GM12872 (cell line): ENCODE data around the gene GDA.

Source experiments
- TF ChIP-seq, protein P1 (sequence below): IDR thresholded peaks from 3 replicates; pipeline ENCODE4 v1.5.1; 2011; ENCODE audit warnings: low read depth, mild to moderate bottlenecking, low read length, moderate library complexity; ENCODE audit not compliant: insufficient read depth

GDA gene

DNA sequence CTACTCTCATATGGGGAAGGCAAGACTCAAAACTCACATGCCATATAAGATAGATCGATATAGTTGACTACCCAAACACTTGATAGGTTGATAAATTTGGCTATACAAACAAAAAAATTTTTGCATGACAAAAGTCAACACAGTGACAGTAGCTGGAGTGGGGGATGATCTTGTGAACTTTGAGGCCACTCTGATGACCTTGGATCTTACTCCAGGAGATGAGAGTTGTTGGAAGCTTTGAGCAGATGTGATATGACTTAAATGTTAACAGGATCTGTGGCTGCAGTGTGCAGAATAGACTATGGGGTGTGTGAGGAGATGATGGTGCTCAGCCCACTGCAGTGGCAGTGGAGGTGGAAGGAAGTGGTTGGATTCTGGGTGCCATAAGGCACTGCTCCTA lies 114.3 kb downstream of the GDA start:
- TF ChIP-seq, protein P1, sequence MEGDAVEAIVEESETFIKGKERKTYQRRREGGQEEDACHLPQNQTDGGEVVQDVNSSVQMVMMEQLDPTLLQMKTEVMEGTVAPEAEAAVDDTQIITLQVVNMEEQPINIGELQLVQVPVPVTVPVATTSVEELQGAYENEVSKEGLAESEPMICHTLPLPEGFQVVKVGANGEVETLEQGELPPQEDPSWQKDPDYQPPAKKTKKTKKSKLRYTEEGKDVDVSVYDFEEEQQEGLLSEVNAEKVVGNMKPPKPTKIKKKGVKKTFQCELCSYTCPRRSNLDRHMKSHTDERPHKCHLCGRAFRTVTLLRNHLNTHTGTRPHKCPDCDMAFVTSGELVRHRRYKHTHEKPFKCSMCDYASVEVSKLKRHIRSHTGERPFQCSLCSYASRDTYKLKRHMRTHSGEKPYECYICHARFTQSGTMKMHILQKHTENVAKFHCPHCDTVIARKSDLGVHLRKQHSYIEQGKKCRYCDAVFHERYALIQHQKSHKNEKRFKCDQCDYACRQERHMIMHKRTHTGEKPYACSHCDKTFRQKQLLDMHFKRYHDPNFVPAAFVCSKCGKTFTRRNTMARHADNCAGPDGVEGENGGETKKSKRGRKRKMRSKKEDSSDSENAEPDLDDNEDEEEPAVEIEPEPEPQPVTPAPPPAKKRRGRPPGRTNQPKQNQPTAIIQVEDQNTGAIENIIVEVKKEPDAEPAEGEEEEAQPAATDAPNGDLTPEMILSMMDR: no peak

DNA sequence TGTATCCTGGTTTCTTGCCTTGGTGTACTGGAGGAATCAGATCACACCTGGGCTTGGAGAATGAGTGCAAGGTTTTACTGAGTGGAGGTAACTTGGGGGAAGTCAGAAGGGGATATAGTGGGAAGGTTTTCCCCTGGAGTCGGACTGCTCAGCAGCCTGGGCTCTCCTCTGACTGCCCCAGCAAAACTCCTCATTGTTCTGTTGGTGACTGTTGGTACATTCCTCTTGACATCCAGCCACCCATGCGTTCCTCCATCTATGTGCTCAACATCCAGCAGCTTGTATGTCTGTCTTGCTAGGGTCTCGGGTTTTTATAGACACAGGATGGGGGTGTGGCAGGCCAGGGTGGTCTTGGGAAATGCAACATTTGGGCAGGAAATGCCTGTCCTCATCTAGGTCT lies 119.7 kb downstream of the GDA start:
- TF ChIP-seq, protein P1: no peak

DNA sequence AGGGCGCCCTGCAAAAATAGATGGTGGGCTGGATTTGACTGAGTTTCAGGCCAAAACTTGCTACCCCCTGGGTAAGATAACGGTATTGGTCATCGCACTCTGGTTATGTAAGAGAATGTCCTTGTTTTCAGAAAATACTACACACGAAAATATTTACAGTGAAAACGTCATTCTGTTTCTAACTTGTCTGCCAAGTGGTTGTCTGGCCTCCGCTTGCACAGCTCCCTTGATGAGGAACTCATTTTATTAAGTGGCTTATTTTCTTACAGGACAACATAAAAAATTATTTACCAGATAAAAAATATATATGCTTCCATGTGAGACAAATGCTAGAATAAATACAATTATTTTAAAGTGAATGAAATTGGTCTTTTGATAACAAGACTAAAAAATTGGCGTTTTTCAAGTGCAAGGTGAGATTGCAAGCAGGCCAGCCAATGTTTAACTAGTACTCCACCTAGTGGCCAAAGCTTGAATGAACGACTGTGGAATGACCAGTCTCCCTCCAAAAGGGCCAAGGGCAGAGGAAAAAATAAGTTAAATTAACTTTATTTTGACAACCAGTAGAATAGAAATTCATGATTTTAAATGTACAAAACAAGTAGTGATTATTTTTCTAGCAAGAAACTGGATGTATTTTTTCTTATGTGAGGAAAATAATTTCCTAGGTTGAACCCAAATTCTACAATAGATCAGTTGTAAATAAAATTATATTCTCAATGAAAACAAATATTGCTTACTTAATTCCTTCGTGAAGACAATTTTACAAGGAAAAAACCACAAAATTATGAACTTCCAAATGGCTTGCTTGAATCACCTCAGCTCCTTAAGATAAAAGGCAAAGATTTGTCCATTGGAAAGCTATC lies 122.6 kb downstream of the GDA start:
- TF ChIP-seq, protein P1: peak; percentile 71

DNA sequence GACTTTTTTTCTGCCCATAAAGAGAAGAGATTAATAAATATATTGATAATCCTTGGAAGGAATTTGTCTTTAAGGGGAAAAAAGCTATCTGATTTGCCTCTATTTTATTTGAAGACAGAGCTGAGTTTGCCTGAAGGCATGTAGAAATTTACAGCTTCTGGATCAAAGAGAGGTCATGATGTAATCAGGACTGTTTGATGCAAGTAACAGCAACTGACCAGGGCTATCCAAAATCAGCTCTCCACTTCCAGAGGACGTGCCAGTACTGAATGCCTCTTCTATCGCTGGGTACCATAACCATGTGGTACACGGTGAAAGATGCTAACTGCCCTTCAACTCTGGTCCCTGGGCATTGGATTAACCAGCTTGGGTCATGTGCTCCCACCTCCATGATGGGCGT lies 125.2 kb downstream of the GDA start:
- TF ChIP-seq, protein P1: no peak

DNA sequence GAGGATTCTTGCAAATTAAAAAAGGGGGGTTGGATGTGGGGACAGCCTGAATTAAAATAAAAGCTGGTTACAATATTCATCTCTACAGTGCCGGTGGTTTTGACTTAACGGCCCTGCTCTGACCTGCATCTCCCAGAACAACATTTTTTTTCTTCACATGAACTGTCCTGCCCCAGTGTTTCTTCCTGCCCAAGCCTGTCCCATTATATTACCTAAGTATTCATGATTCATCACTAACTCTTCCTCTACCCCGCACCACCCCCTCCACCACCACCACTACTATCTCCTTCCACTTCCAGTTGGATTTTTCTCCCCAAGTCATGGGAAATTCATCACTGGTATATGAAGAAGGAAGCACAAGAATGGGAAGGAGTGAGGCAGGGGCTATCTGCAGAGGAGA lies 125.7 kb downstream of the GDA start:
- TF ChIP-seq, protein P1: no peak

DNA sequence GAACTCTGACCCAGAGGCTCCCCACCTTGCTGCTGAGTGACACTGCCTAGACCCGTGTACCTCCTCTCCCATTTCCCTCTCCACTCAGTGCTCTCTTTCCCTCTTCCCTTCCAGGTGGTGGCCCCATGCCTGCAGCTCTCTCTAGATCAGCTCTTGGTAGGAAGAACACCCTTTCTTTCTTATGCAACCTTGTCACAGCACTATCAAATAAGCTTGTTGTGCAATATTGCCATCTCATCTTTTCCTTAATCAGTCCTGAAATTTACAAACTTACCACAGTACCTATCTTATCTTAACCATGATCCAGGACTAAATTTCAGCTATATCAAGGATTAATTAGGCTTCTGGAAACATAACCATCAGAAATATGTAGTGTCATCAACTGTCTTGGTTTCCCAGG lies 127.2 kb downstream of the GDA start:
- TF ChIP-seq, protein P1: no peak

DNA sequence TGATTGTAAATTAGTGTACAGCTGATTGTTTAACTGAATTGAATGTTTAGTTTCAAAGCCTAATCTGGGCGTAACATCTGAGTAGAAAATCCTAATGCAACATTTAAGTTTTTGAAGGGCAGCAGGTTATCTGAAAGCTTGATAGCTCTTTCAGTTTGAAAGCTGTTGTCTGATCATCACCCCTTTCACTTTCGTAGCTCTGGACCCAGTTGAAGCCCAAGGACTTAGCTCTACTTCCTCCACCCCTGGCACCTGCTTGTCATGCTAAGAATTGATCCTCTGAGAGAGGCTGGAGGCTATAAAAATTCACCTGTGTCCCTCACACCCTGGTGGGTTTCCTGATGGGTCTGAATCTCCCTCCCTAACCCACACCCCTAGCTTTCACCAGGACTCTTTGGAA lies 129.7 kb downstream of the GDA start:
- TF ChIP-seq, protein P1: no peak
